Loucy (cell line): ENCODE measurements around the gene PHRF1.

Source experiments
- H2AFZ ChIP-seq: fragments of 200-600 bp; sonication (generic); 2 replicates; pipeline ENCODE4 v1.6.0; 2016; ENCODE audit warnings: antibody characterized with exemption, mild to moderate bottlenecking, low read length, moderate library complexity
- H3F3A ChIP-seq: fragments of 200-600 bp; 2 replicates; pipeline ENCODE4 v1.6.0; 2016; ENCODE audit warnings: antibody characterized with exemption, low read depth, mild to moderate bottlenecking
- H3K27me3 ChIP-seq: fragments of 200-600 bp; sonication (generic); 2 replicates; pipeline ENCODE4 v1.6.1; 2014; ENCODE audit warnings: low read length, mild to moderate bottlenecking; ENCODE audit not compliant: insufficient read depth, poor library complexity, severe bottlenecking
- H3K36me3 ChIP-seq: fragments of 200-600 bp; sonication (generic); 2 replicates; pipeline ENCODE4 v1.6.1; 2016; ENCODE audit warnings: low read length; ENCODE audit not compliant: insufficient read depth
- H3K4me1 ChIP-seq: fragments of 200-600 bp; sonication (generic); 2 replicates; pipeline ENCODE4 v1.5.1; 2014; ENCODE audit warnings: low read length, mild to moderate bottlenecking; ENCODE audit not compliant: insufficient read depth, poor library complexity, severe bottlenecking
- H3K4me2 ChIP-seq: fragments of 200-600 bp; sonication (generic); 2 replicates; pipeline ENCODE4 v1.6.0; 2014; ENCODE audit warnings: antibody characterized with exemption, low read length, low read depth, mild to moderate bottlenecking; ENCODE audit not compliant: poor library complexity, severe bottlenecking
- H3K4me3 ChIP-seq: fragments of 200-600 bp; sonication (generic); 2 replicates; pipeline ENCODE4 v1.5.1; 2014; ENCODE audit warnings: low read length, mild to moderate bottlenecking, mixed read lengths; ENCODE audit not compliant: poor library complexity, severe bottlenecking
- H3K79me2 ChIP-seq: fragments of 200-600 bp; sonication (generic); 2 replicates; pipeline ENCODE4 v1.6.1; 2014; ENCODE audit warnings: low read length; ENCODE audit not compliant: insufficient read depth
- H3K9ac ChIP-seq: fragments of 200-600 bp; sonication (generic); 2 replicates; pipeline ENCODE4 v1.6.0; 2014; ENCODE audit warnings: mild to moderate bottlenecking, low read depth, low read length, moderate library complexity; ENCODE audit not compliant: poor library complexity, severe bottlenecking
- H3K9me2 ChIP-seq: fragments of 200-600 bp; sonication (generic); replicated peaks from 2 replicates; pipeline ENCODE4 v1.6.1; 2016; ENCODE audit warnings: low read depth, low read length, mixed read lengths
- H3K9me3 ChIP-seq: fragments of 200-600 bp; sonication (generic); 2 replicates; pipeline ENCODE4 v1.6.1; 2014; ENCODE audit warnings: mild to moderate bottlenecking, antibody characterized with exemption, low read length, low read depth; ENCODE audit not compliant: insufficient read depth
- H4K20me1 ChIP-seq: fragments of 200-600 bp; sonication (generic); 2 replicates; pipeline ENCODE4 v1.6.0; 2014; ENCODE audit warnings: antibody characterized with exemption, low read length, mild to moderate bottlenecking; ENCODE audit not compliant: insufficient read depth, poor library complexity, severe bottlenecking
- CTCF ChIP-seq: fragments of 200-600 bp; sonication (generic); conservative IDR thresholded peaks from 2 replicates; pipeline ENCODE4 v1.5.1; 2014; ENCODE audit warnings: mild to moderate bottlenecking, antibody characterized with exemption, low read length
- EZH2phosphoT487 ChIP-seq: fragments of 200-600 bp; IDR thresholded peaks from 2 replicates; pipeline ENCODE4 v1.6.1; 2018; ENCODE audit warnings: antibody characterized with exemption, mild to moderate bottlenecking, moderate library complexity, borderline replicate concordance

Gene PHRF1

GRCh38 chr11:596374-596773 is 20.1 kb downstream of the PHRF1 start:
- no peaks in the 10 kb centered on the region for H3K9me3 ChIP-seq
- no peaks in the 10 kb centered on the region for H3F3A ChIP-seq
- H3K4me3 ChIP-seq: no peak overlapping the region
- peaks cover 87% of the 10 kb centered on the region; the same call in 1 of the 2 replicates for H3K36me3 ChIP-seq
- H3K9ac ChIP-seq: no peak overlapping the region
- H3K9me2 ChIP-seq: no peaks in the 10 kb centered on the region
- no peaks in the 10 kb centered on the region for H4K20me1 ChIP-seq
- TF ChIP-seq EZH2phosphoT487 (no peak), CTCF (no peak)
- no peaks in the 10 kb centered on the region for H3K4me1 ChIP-seq
- no peaks in the 10 kb centered on the region for H3K27me3 ChIP-seq
- no peaks in the 10 kb centered on the region for H3K79me2 ChIP-seq
- H3K4me2 ChIP-seq: no peak overlapping the region
- H2AFZ ChIP-seq: no peak overlapping the region

DNA sequence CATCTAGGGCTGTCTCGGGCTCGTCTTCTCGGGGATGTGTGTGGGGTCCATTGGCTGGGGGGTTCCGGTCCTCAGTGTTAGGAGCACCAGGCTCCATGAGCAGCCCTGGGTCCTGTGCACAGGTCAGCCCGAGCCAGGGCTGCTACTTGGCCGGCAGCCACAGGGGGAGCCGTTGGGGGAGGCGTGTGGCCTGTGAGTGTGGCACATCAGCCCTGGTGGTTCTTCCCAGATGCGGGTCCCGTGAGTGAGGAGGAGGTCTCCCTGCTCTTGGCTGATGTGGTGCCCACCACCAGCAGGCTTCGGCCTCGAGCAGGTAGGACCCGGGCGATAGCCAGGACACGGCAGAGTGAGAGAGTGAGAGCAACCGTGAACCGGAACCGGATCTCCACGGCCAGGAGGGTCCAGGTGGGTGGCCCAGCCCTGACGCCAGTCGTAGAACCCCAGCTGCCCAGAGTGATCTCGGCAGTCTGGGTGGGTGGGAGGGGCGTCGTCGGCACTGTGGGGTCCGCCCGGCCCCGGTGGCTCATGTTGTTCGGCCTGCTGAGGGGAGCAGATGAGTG is 21.0 kb downstream of the PHRF1 start:
- H3K9ac ChIP-seq: no peak overlapping the region

GRCh38 chr11:598005-598680 is 21.9 kb downstream of the PHRF1 start:
- H3K4me3 ChIP-seq: no peak overlapping the region
- H3K4me2 ChIP-seq: no peak overlapping the region
- no peaks in the 10 kb centered on the region for H3K9me3 ChIP-seq
- no peaks in the 10 kb centered on the region for H3F3A ChIP-seq
- no peak for TF ChIP-seq CTCF
- no peak for TF ChIP-seq EZH2phosphoT487
- H3K9ac ChIP-seq: no peak overlapping the region
- H3K4me1 ChIP-seq: no peaks in the 10 kb centered on the region
- H3K79me2 ChIP-seq: no peaks in the 10 kb centered on the region
- H3K27me3 ChIP-seq: no peaks in the 10 kb centered on the region
- no peaks in the 10 kb centered on the region for H3K9me2 ChIP-seq
- no peak overlapping the region for H2AFZ ChIP-seq
- H4K20me1 ChIP-seq: no peaks in the 10 kb centered on the region
- peaks cover 90% of the 10 kb centered on the region; the same call in 1 of the 2 replicates for H3K36me3 ChIP-seq

More for the DNA sequence above, 21.0 kb downstream of the PHRF1 start:
- Histone ChIP-seq H4K20me1 (no peaks in the 10 kb centered on the region), H3F3A (no peaks in the 10 kb centered on the region), H3K9me3 (no peaks in the 10 kb centered on the region), H3K79me2 (no peaks in the 10 kb centered on the region), H3K4me2 (no peak overlapping the region), H3K9me2 (no peaks in the 10 kb centered on the region), H3K27me3 (no peaks in the 10 kb centered on the region), H3K4me3 (no peak overlapping the region), H3K4me1 (no peaks in the 10 kb centered on the region), H2AFZ (no peak overlapping the region), H3K36me3 (peaks cover 90% of the 10 kb centered on the region; the same call in 1 of the 2 replicates)
- TF ChIP-seq EZH2phosphoT487 (no peak), CTCF (peak; percentile 45)
